H1 (cell line): ENCODE data around the gene ENTPD8. TPM values are rescaled to one million over a fixed set of nuclear protein-coding genes. Genes with fewer than 3 reads are reported as not detected.

ENCODE experiments used
- RFX5 ChIP-seq: IDR thresholded peaks from 2 replicates; pipeline ENCODE4 v1.6.1; 2011; ENCODE audit warnings: low read depth, low read length, improper control_type of control experiment, borderline replicate concordance
- SP1 ChIP-seq: IDR thresholded peaks from 2 replicates; pipeline ENCODE4 v1.6.1; 2011; ENCODE audit warnings: low read depth, low read length
- polyA plus RNA-seq, 7 experiments: library from polyadenylated mRNA; depleted of rRNA in 3 of 7; stranded (reverse) in 5 of 7; unstranded in 2 of 7; fragments of >200 nt in 5 of 7; fragments of 200-250 nt in 2 of 7; gene quantifications; 1 replicate in 5 of 7; 2 replicates in 1 of 7; 4 replicates in 1 of 7; pipeline versions ENCODE4 v1.2.1 to v1.2.3, GENCODE V29; 2011 to 2013; ENCODE audit warnings: missing spikeins in 2 of 7, mixed read lengths in 2 of 7
- total RNA-seq: library from RNA; stranded (reverse); fragmentation: NEBNext Ultra II Directional; extraction: Animal tissue kit (Norgen Biotek cat#: 25700); gene quantifications from 2 replicates; pipeline ENCODE4 v1.2.1, GENCODE V29; 2021

ENTPD8 gene
- total and polyA plus RNA-seq, 2 of the 8 experiments (the other 6 are each of a cell fraction or from before 2014, with no cell fraction given) = 0.48 to 0.51 TPM

GRCh38 chr9:137408651-137409405 lies 32.3 kb downstream of the ENTPD8 start (continued):
- TF ChIP-seq RFX5 (no peak), SP1 (no peak)
